ENCODE measurements around the gene REXO2.

DNA sequence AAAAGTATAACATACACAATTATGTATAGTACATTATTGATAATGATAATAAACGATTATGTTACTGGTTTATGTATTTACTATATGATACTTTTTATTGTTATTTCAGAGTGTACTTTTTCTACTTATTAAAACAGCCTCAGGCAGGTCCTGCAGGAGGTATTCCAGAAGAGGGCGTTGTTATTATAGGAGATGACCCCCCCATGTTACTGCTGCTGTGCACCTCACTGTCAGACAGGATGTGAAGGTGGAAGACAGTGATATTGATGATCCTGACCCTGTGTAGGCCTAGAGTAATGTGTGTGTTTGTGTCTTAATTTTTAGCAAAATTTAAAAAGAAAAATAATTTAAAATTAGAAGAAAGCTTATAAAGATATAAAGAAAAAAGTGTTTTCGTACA is 57.6 kb downstream of the REXO2 start:
- TF ChIP-seq, protein P1, sequence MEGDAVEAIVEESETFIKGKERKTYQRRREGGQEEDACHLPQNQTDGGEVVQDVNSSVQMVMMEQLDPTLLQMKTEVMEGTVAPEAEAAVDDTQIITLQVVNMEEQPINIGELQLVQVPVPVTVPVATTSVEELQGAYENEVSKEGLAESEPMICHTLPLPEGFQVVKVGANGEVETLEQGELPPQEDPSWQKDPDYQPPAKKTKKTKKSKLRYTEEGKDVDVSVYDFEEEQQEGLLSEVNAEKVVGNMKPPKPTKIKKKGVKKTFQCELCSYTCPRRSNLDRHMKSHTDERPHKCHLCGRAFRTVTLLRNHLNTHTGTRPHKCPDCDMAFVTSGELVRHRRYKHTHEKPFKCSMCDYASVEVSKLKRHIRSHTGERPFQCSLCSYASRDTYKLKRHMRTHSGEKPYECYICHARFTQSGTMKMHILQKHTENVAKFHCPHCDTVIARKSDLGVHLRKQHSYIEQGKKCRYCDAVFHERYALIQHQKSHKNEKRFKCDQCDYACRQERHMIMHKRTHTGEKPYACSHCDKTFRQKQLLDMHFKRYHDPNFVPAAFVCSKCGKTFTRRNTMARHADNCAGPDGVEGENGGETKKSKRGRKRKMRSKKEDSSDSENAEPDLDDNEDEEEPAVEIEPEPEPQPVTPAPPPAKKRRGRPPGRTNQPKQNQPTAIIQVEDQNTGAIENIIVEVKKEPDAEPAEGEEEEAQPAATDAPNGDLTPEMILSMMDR (IDR thresholded peaks at IDR 0.05) = no peak
- TF ChIP-seq POLR2A (IDR thresholded peaks at IDR 0.05) = no peak

Data from right lobe of liver (tissue), 4 donors.